K562 (cell line): ENCODE measurements around the gene SIRT5. TPM values are rescaled to one million over a fixed set of nuclear protein-coding genes. Genes with fewer than 3 reads are reported as not detected.

Source experiments
- CBFA2T2 ChIP-seq: fragments of 450-650 bp; conservative IDR thresholded peaks from 2 replicates; pipeline ENCODE4 v1.6.1; 2017; ENCODE audit warnings: mild to moderate bottlenecking
- L3MBTL2 ChIP-seq: fragments of 450-650 bp; IDR thresholded peaks from 2 replicates; pipeline ENCODE4 v1.6.1; 2016; ENCODE audit warnings: mild to moderate bottlenecking, moderate library complexity
- MIER1 ChIP-seq: fragments of 450-650 bp; IDR thresholded peaks from 2 replicates; pipeline ENCODE4 v1.6.1; 2016; ENCODE audit warnings: antibody characterized with exemption, mild to moderate bottlenecking, low read depth
- PBX2 ChIP-seq, 2 experiments: IDR thresholded peaks in 1 of 2; conservative IDR thresholded peaks in 1 of 2; 2 replicates each; pipeline ENCODE4 v1.6.1; 2016; ENCODE audit warnings: low read depth in 2 of 2, mild to moderate bottlenecking in 1 of 2, missing compliant biosample characterization in 1 of 2, missing genetic modification characterization in 1 of 2, moderate library complexity in 1 of 2
- TOE1 ChIP-seq, 2 experiments: fragments of 450-650 bp in 1 of 2; sonication (generic) in 1 of 2; formaldehyde crosslinking in 1 of 2; IDR thresholded peaks; 2 replicates each; pipeline versions ENCODE4 v1.7.1 to v1.8.0; 2016 to 2022; ENCODE audit warnings: borderline replicate concordance in 2 of 2, mild to moderate bottlenecking in 2 of 2, antibody characterized with exemption in 1 of 2, inconsistent platforms in 1 of 2, low read depth in 1 of 2, missing genetic modification reagents in 1 of 2, moderate library complexity in 1 of 2
- USF2 ChIP-seq: sonication (generic); formaldehyde crosslinking; IDR thresholded peaks from 2 replicates; pipeline ENCODE4 v1.5.0; 2020; ENCODE audit warnings: missing genetic modification reagents
- polyA plus RNA-seq, 8 experiments: library from polyadenylated mRNA; depleted of rRNA in 4 of 8; stranded (reverse) in 5 of 8; unstranded in 3 of 8; fragments of >200 nt; fragmentation: Nextera tagmentation in 2 of 8; fragmentation: Illumina TruSeq in 1 of 8; extraction: Ambion mirVana in 2 of 8; extraction: Trizol in 1 of 8; gene quantifications; 2 replicates each; pipeline versions ENCODE4 v1.2.1 to v1.2.3, GENCODE V29; 2011 to 2014; ENCODE audit warnings: inconsistent platforms in 1 of 8, missing spikeins in 1 of 8
- total RNA-seq, 7 experiments: library from RNA; depleted of rRNA in 6 of 7; stranded (reverse); fragments of >200 nt in 6 of 7; fragmentation: Illumina TruSeq in 2 of 7; extraction: Trizol in 2 of 7; gene quantifications; 2 replicates each; pipeline versions ENCODE4 v1.2.1 to v1.2.3, GENCODE V29; 2011 to 2021; ENCODE audit warnings: low replicate concordance in 1 of 7
- TF ChIP-seq, protein P1 (sequence below): fragments of 450-650 bp; formaldehyde crosslinking; IDR thresholded peaks from 2 replicates; pipeline ENCODE4 v1.4.0; 2020; ENCODE audit warnings: mild to moderate bottlenecking, mixed read lengths

Gene SIRT5
- total and polyA plus RNA-seq, 9 of the 15 experiments (the other 6 are each of a cell fraction or from before 2014, with no cell fraction given) = 2.1 to 15.7 (median 11.4) TPM

DNA sequence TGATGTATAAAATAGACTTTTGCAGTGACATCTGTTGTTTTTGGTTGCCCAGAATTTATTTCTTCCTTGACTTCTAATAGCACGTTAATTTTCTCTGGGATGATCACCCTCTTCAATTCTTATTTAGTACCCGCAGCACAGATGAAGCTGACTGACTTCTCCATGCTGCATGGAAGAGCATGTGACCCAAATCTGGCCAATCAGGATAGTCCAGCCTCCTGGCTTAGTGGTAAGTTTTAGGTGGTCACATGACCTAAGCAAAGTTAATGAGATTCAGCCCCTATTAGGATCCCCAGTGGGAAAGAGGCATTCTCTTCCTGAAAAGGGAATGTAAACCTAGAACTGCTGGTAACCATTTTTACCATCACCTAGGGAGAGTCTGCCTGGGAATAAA, 13.8 kb upstream of the SIRT5 start (continued):
- TF ChIP-seq, protein P1, sequence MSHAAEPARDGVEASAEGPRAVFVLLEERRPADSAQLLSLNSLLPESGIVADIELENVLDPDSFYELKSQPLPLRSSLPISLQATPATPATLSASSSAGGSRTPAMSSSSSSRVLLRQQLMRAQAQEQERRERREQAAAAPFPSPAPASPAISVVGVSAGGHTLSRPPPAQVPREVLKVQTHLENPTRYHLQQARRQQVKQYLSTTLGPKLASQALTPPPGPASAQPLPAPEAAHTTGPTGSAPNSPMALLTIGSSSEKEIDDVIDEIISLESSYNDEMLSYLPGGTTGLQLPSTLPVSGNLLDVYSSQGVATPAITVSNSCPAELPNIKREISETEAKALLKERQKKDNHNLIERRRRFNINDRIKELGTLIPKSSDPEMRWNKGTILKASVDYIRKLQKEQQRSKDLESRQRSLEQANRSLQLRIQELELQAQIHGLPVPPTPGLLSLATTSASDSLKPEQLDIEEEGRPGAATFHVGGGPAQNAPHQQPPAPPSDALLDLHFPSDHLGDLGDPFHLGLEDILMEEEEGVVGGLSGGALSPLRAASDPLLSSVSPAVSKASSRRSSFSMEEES (CRISPR knock-in tag) = peak; percentile 93
- TF ChIP-seq MIER1 (no peak), PBX2 (CRISPR knock-in tag; IDR thresholded peaks at IDR 0.05; ENCODE audit: low read depth) (no peak), PBX2 (tag; conservative IDR thresholded peaks at IDR 0.05; ENCODE audit: low read depth) (no peak), CBFA2T2 (peak; percentile 65), USF2 (CRISPR knock-in tag) (peak; percentile 88), TOE1 (IDR thresholded peaks at IDR 0.05; ENCODE audit: borderline replicate concordance) (peak; percentile 86), TOE1 (CRISPR knock-in tag; IDR thresholded peaks at IDR 0.05; ENCODE audit: borderline replicate concordance, low read depth) (no peak), L3MBTL2 (peak; percentile 64)
